H1 (cell line): ENCODE results near the gene IL21R. TPM values are rescaled to one million over a fixed set of nuclear protein-coding genes. Genes with fewer than 3 reads are reported as not detected.

Experiments used
- ATF3 ChIP-seq: IDR thresholded peaks from 2 replicates; pipeline ENCODE4 v1.6.1; 2011; ENCODE audit warnings: low read depth, mild to moderate bottlenecking, low read length; ENCODE audit not compliant: insufficient read depth
- CBX5 ChIP-seq: fragments of 300-800, 300-1000 bp; sonication (generic); IDR thresholded peaks from 2 replicates; pipeline ENCODE4 v1.7.1; 2016; ENCODE audit warnings: antibody characterized with exemption, low read length, low read depth
- RAD21 ChIP-seq, 2 experiments: IDR thresholded peaks in 1 of 2; conservative IDR thresholded peaks in 1 of 2; 2 replicates each; pipeline ENCODE4 v1.6.1; 2011; ENCODE audit warnings: low read depth in 2 of 2, low read length in 2 of 2, improper control_type of control experiment in 1 of 2, inconsistent platforms in 1 of 2, mild to moderate bottlenecking in 1 of 2, moderate library complexity in 1 of 2
- TCF12 ChIP-seq: IDR thresholded peaks from 2 replicates; pipeline ENCODE4 v1.6.1; 2011; ENCODE audit warnings: low read depth, mild to moderate bottlenecking, low read length
- ZNF274 ChIP-seq: IDR thresholded peaks from 2 replicates; pipeline ENCODE4 v1.7.0; 2012; ENCODE audit warnings: low read length, borderline replicate concordance; ENCODE audit errors: extremely low read depth
- polyA plus RNA-seq, 7 experiments: library from polyadenylated mRNA; depleted of rRNA in 3 of 7; stranded (reverse) in 5 of 7; unstranded in 2 of 7; fragments of >200 nt in 5 of 7; fragments of 200-250 nt in 2 of 7; gene quantifications; 1 replicate in 5 of 7; 2 replicates in 1 of 7; 4 replicates in 1 of 7; pipeline versions ENCODE4 v1.2.1 to v1.2.3, GENCODE V29; 2011 to 2013; ENCODE audit warnings: missing spikeins in 2 of 7, mixed read lengths in 2 of 7
- total RNA-seq: library from RNA; stranded (reverse); fragmentation: NEBNext Ultra II Directional; extraction: Animal tissue kit (Norgen Biotek cat#: 25700); gene quantifications from 2 replicates; pipeline ENCODE4 v1.2.1, GENCODE V29; 2021
- TF ChIP-seq, protein P1 (sequence below): IDR thresholded peaks from 2 replicates; pipeline ENCODE4 v1.6.1; 2012; ENCODE audit warnings: inconsistent platforms

Gene IL21R
- total and polyA plus RNA-seq, 2 of the 8 experiments (the other 6 are each of a cell fraction or from before 2014, with no cell fraction given): 0.34 to 0.70 TPM

GRCh38 chr16:27475561-27475960 is 73.6 kb downstream of the IL21R start (continued):
- TF ChIP-seq TCF12 (no peak), ZNF274 (no peak), RAD21 (IDR thresholded peaks at IDR 0.05 in 1 of 2, conservative IDR thresholded peaks at IDR 0.05 in 1 of 2; ENCODE audit: low read depth in 2 of 2, low read length in 2 of 2) (no peak), CBX5 (no peak), ATF3 (no peak)
- TF ChIP-seq, protein P1, sequence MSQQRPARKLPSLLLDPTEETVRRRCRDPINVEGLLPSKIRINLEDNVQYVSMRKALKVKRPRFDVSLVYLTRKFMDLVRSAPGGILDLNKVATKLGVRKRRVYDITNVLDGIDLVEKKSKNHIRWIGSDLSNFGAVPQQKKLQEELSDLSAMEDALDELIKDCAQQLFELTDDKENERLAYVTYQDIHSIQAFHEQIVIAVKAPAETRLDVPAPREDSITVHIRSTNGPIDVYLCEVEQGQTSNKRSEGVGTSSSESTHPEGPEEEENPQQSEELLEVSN: no peak
